OCI-LY3 (cell line): Measurements from ENCODE around the gene NCR3LG1.

ENCODE experiments used
- H2AFZ ChIP-seq: fragments of 200-600, 300-600 bp; shearing (Covaris generic); 2 replicates; pipeline ENCODE4 v1.6.0; 2014; ENCODE audit warnings: antibody characterized with exemption, low read depth, low read length
- H3K27ac ChIP-seq: fragments of 200-600, 300-600 bp; sonication (generic); 2 replicates; pipeline ENCODE4 v1.5.1; 2014; ENCODE audit warnings: mild to moderate bottlenecking, low read length, moderate library complexity, mixed read lengths
- H3K27me3 ChIP-seq: fragments of 200-600, 300-600 bp; sonication (generic); 2 replicates; pipeline ENCODE4 v1.6.1; 2014; ENCODE audit warnings: low read depth, low read length, mixed read lengths
- H3K36me3 ChIP-seq: fragments of 200-600, 300-600 bp; sonication (generic); replicated peaks from 2 replicates; pipeline ENCODE3; 2014; ENCODE audit warnings: low read depth, low read length, mixed read lengths
- H3K4me1 ChIP-seq: fragments of 300-600, 200-600 bp; sonication (generic); 2 replicates; pipeline ENCODE4 v1.6.1; 2014; ENCODE audit warnings: low read length, mixed read lengths
- H3K4me2 ChIP-seq: fragments of 200-600, 300-600 bp; sonication (generic); 2 replicates; pipeline ENCODE4 v1.6.1; 2014; ENCODE audit warnings: low read length, mixed read lengths
- H3K4me3 ChIP-seq: fragments of 300-600, 200-600 bp; sonication (generic); 2 replicates; pipeline ENCODE4 v1.5.1; 2014; ENCODE audit warnings: antibody characterized with exemption, mild to moderate bottlenecking, low read length, moderate library complexity
- H3K79me2 ChIP-seq: fragments of 300-600, 200-600 bp; shearing (Covaris generic); 2 replicates; pipeline ENCODE4 v1.6.1; 2014; ENCODE audit warnings: mild to moderate bottlenecking, low read length, mixed read lengths
- H3K9ac ChIP-seq: fragments of 300-600, 200-600 bp; shearing (Covaris generic); 2 replicates; pipeline ENCODE4 v1.6.0; 2014; ENCODE audit warnings: mild to moderate bottlenecking, low read length, moderate library complexity
- H3K9me3 ChIP-seq: fragments of 200-600, 300-600 bp; shearing (Covaris generic); 2 replicates; pipeline ENCODE4 v1.6.1; 2014; ENCODE audit warnings: low read length, mixed read lengths; ENCODE audit not compliant: insufficient read depth
- H4K20me1 ChIP-seq: fragments of 200-600, 300-600 bp; sonication (generic); 2 replicates; pipeline ENCODE4 v1.6.1; 2016; ENCODE audit warnings: low read length, mixed read lengths; ENCODE audit not compliant: insufficient read depth
- EZH2phosphoT487 ChIP-seq: fragments of 200-600 bp; shearing (Covaris generic); IDR thresholded peaks from 2 replicates; pipeline ENCODE4 v1.6.1; 2018; ENCODE audit warnings: antibody characterized with exemption, mixed run types, low read depth
- TF ChIP-seq, protein P1 (sequence below): fragments of 200-600, 300-600 bp; sonication (generic); IDR thresholded peaks from 2 replicates; pipeline ENCODE4 v1.5.1; 2014; ENCODE audit warnings: antibody characterized with exemption, low read length, low read depth

Gene NCR3LG1, protein sequence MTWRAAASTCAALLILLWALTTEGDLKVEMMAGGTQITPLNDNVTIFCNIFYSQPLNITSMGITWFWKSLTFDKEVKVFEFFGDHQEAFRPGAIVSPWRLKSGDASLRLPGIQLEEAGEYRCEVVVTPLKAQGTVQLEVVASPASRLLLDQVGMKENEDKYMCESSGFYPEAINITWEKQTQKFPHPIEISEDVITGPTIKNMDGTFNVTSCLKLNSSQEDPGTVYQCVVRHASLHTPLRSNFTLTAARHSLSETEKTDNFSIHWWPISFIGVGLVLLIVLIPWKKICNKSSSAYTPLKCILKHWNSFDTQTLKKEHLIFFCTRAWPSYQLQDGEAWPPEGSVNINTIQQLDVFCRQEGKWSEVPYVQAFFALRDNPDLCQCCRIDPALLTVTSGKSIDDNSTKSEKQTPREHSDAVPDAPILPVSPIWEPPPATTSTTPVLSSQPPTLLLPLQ

DNA sequence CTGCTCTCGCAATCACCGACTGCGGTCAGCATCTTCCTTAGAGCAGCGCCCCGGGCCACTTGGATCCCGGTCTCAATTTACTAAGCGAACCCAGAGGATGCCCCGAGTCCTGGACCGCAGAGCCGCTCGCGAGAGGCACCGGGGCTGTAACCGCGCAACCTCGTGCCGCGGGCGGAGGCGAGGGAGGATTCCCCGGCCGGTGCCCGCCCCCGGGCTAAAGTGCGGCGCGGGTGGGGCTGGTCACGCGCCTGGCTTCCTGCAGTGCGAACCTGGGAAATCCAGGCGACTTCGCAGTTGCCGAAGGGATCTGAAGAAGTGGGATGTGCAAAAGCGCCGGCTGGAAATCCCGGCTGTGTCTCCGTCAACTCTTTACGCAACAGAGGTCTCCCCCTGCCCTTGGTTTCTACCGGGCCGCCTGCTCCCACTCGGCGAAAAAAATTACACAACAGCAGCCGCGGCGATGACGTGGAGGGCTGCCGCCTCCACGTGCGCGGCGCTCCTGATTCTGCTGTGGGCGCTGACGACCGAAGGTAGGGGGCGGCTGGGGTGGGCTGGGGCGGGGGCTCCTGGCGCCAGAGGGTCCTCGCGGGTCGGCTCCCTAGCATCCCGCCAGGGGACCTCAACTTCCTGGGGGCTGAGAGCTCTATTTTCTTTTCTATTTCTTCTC, at the start of gene NCR3LG1:
NCR3LG1 (plus strand) TSS at position 291 of the 667 bp plus-strand sequence; CDS start at position 461, 170 bp downstream.
- peaks cover 36% of the 10 kb centered on the region for H3K27me3 ChIP-seq
- H3K27ac ChIP-seq = no peak within 1 kb of the TSS
- no peak within 1 kb of the TSS for H3K9ac ChIP-seq

DNA sequence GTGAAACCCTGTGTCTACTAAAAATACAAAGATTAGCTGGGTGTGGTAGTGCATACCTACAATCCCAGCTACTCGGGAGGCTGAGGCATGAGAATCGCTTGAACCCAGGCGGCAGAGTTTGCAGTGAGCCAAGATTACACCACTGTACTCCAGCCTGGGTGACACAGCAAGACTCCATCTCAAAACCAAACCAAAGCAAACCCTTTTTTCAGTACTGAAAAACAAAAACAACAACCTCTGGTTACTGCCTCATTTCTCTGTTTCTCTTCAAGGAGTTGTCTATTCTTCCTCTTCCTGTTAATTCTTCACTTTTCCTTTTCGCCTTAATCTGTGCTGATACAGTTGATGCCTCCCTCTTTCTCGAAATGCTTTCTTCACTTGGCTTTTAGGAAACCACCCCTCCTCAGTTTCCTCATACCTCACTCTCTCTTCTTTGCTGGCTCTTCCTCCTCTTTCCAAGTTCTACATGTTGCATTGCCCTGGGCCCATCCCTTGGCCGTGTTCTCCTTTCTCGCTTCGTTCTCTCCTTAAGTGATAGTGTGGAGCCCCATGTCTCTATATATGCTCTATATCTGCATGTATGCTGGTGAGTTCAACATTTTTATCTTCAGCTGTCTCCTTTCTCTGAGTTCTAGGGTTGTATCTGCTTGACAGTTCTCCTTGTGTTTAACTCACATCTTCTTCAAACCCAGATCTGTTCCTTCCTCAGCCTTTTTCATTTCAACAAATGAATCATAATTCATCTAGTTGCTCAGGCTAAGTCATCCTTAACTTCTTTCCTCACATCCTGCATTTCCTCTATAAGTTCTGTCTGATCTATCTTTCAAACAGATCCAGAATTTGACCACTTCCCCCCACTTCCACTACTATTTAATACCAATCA, 38.0 kb upstream of the NCR3LG1 start:
- H3K9me3 ChIP-seq = no peaks in the 10 kb centered on the region
- TF ChIP-seq EZH2phosphoT487 = no peak
- TF ChIP-seq, protein P1, sequence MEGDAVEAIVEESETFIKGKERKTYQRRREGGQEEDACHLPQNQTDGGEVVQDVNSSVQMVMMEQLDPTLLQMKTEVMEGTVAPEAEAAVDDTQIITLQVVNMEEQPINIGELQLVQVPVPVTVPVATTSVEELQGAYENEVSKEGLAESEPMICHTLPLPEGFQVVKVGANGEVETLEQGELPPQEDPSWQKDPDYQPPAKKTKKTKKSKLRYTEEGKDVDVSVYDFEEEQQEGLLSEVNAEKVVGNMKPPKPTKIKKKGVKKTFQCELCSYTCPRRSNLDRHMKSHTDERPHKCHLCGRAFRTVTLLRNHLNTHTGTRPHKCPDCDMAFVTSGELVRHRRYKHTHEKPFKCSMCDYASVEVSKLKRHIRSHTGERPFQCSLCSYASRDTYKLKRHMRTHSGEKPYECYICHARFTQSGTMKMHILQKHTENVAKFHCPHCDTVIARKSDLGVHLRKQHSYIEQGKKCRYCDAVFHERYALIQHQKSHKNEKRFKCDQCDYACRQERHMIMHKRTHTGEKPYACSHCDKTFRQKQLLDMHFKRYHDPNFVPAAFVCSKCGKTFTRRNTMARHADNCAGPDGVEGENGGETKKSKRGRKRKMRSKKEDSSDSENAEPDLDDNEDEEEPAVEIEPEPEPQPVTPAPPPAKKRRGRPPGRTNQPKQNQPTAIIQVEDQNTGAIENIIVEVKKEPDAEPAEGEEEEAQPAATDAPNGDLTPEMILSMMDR = no peak
- no peak overlapping the region for H3K4me2 ChIP-seq
- no peaks in the 10 kb centered on the region for H3K36me3 ChIP-seq
- no peak overlapping the region for H3K9ac ChIP-seq
- no peak overlapping the region for H3K4me3 ChIP-seq
- no peaks in the 10 kb centered on the region for H3K27me3 ChIP-seq
- no peaks in the 10 kb centered on the region for H4K20me1 ChIP-seq
- no peak overlapping the region for H3K27ac ChIP-seq
- H2AFZ ChIP-seq = no peak overlapping the region
- no peaks in the 10 kb centered on the region for H3K4me1 ChIP-seq
- H3K79me2 ChIP-seq = no peaks in the 10 kb centered on the region

More for the DNA sequence above, at the start of gene NCR3LG1:
- TF ChIP-seq, protein P1 = no peak
- TF ChIP-seq EZH2phosphoT487 = no peak
- no peaks in the 10 kb centered on the region for H3K36me3 ChIP-seq
- no peak within 1 kb of the TSS for H3K4me2 ChIP-seq
- no peaks in the 10 kb centered on the region for H3K9me3 ChIP-seq
- no peak within 1 kb of the TSS for H3K4me3 ChIP-seq
- H2AFZ ChIP-seq = no peak within 1 kb of the TSS
- H3K4me1 ChIP-seq = peaks cover 3% of the 10 kb centered on the region
- H4K20me1 ChIP-seq = no peaks in the 10 kb centered on the region
- no peaks in the 10 kb centered on the region for H3K79me2 ChIP-seq

DNA sequence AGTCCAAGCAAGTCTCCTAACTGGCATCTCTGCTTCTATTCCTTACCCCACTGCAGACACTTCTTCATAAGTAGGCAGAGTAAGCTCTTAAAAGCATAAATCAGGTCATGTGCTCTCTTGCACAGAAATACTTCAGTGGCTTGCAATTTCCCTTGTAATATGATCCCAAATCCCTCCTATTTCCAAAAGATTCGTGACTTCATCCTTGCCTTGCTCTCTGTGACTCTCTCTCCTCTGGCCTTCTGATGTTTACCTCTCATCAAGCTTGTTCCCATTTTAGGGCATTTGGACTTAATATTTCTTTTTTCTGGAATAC, 37.4 kb upstream of the NCR3LG1 start:
- TF ChIP-seq, protein P1 = no peak
- Histone ChIP-seq H4K20me1 (no peaks in the 10 kb centered on the region), H3K36me3 (no peaks in the 10 kb centered on the region), H3K4me2 (no peak overlapping the region), H2AFZ (no peak overlapping the region), H3K79me2 (no peaks in the 10 kb centered on the region), H3K9me3 (no peaks in the 10 kb centered on the region), H3K9ac (no peak overlapping the region), H3K27me3 (no peaks in the 10 kb centered on the region), H3K27ac (no peak overlapping the region), H3K4me1 (no peaks in the 10 kb centered on the region), H3K4me3 (no peak overlapping the region)
